HG02938 (cell line): ENCODE data around the gene RIN1.
"Not testable (repeated sequence)": the region's sequence is repeated elsewhere in the genome, so short reads cannot be mapped to it uniquely, and the experiment has no call there.

ENCODE experiments used
- ATAC-seq: cut with Tn5 transposase; IDR thresholded peaks from one replicate; pipeline ENCODE4 v1.9.1; 2021; ENCODE audit warnings: mild to moderate bottlenecking, moderate library complexity; ENCODE audit not compliant: unreplicated experiment

The RIN1 gene

DNA sequence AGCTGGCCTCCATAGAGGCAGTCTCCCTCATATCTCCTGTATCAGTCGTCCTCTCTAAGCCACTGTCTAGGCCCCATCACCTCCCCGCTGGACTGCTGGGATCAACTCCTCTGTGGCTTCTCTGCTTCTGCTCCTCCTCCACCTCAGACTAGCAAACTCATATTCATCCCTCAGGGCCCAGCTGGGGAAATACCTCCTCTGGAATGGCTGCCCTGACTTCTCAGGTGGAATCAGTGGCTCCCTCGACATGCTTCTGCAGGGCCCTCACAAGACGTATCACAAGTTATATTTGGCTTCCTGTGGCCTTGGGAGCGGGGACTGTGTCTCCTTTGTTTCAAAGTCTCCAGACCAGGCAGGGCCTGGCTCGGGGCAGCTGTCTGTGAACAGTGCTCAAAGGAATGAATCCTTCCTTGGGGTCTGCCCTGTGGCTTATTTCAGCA is 25.3 kb upstream of the RIN1 start:
- ATAC-seq: no peak

DNA sequence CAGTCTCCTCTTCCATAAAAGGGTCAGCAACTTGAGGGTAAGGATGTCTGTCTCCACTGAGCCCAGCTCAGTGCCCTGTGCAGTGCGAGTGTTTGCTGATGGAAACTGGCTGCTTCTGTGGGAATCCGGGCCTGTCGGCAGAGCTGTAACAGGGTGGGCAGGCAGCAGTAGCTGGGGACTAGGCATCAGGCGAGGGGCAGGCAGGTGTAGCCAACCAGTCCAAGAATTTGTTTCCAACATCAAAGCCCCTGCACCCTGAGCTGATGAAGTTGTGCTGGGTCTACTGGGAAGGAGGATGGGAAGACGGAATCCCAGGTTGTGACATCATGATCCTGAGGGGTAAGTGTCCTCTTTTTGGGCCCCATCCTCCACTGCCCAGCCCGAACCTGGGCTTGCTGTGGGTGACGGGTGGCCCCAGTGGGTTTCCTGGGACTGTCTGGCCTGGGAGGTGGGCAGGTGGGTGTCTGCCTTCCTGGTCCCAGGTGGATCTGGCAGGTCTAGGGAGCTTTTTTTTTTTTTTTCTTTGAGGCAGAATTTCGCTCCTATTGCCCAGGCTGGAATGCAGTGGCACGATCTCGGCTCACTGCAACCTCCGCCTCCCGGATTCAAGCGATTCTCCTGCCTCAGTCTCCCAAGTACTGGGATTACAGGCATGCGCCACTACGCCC is 24.3 kb upstream of the RIN1 start:
- ATAC-seq: no peak

DNA sequence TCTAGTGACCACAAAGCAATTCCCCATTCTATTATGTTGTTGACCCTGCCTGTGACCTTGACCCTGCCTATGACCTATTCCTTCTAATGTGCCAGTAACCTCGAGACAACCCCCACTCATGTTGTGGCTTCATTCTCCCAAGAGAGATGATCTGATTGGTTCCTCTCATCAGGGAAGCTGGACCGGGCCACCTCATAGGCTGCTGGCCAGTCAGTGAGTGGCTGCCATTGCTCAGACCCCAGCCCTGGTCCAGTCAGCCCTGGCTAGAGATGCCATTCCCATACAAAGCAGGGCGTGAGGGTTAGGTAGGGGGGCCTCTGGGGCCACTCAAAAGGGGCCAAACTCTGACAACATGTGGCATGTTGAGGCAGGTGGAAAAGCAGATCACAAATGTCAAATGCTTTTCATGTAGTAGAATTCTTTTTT is 23.4 kb upstream of the RIN1 start:
- ATAC-seq: no peak

DNA sequence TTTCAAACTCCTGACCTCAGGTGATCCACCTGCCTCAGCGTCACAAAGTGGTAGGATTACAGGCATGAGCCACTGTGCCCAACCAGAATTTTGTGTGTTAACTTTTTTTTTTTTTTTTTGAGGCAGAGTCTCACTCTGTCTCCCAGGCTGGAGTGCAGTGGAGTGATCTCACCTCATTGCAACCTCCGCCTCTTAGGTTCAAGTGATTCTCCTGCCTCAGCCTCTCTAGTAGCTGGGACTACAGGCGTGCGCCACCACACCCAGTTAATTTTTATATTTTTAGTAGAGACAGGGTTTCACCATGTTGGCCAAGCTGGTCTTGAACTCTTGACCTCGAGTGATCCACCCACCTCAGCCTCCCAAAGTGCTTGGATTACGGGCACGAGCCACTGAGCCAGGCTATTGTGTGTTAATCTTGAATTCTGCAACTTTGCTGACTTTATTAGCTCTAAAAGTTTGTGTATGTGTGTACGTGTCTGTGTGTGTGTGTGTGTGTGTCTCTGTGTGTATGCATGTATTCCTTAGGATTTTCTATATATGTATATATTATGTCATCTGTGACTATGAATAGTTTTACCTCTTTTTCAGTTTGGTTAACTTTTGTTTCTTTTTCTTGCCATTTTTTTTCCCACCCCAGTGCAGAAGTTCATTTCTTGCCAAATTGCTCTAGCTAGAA is 14.5 kb upstream of the RIN1 start:
- ATAC-seq: not testable (repeated sequence)

DNA sequence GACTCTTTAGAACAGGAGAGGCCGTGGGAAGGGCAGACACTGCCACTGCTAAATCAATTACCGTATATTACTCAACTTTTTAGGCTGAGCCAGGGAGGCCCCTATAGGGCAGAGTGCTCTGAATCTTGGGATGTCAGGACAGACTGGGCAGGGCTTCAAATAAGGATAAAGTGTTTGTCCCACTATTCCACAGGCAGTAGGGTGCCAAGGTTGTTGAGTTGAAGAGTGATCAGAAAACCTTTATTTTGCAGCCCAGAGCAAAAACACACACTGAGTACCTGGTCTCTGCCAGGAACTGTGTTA is 12.8 kb upstream of the RIN1 start:
- no peak for ATAC-seq

DNA sequence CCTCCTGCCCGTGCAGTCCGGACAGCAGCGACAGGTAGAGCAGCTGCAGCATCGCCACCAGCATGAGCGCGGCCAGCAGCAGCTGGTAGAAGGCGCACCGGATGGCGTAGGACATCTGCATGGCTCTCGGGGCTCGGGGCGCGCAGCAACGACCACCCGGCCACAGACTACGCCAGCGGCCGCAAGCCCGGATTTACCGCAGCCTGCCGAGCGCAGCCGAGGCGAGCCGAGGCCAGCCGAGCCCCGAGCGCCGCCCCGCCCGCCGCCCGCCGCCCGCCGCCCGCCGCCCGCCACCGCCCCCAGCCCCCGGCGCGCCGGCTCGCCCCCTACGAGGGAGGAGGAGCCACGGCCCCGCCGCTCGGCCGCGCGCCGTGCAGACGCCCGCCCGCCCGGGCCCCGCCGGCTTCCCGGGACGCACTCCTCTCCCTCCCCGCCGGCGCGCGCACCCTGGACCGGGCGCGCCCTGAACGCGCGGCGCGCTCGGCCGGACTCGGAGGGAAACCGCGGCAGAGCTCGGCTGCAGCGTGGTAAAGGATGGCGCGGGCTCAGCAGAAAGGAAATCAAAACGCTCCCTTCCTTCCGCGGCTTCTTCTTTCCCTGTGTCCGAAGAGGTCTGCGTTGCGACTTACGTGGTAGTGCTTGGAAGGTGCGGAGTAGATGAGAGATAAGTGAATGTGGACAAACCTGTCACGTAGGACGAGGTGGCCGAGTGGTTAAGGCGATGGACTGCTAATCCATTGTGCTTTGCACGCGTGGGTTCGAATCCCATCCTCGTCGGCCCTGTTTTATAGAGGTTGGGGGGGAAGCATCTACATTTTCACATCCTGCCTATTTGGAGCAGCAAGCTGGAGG is 11.4 kb upstream of the RIN1 start, which contains the start of gene B4GAT1:
Gene B4GAT1 (minus strand): TSS at position 205 of the 852 bp plus-strand sequence. CDS start 84 bp downstream, at position 121.
- no peak for ATAC-seq

DNA sequence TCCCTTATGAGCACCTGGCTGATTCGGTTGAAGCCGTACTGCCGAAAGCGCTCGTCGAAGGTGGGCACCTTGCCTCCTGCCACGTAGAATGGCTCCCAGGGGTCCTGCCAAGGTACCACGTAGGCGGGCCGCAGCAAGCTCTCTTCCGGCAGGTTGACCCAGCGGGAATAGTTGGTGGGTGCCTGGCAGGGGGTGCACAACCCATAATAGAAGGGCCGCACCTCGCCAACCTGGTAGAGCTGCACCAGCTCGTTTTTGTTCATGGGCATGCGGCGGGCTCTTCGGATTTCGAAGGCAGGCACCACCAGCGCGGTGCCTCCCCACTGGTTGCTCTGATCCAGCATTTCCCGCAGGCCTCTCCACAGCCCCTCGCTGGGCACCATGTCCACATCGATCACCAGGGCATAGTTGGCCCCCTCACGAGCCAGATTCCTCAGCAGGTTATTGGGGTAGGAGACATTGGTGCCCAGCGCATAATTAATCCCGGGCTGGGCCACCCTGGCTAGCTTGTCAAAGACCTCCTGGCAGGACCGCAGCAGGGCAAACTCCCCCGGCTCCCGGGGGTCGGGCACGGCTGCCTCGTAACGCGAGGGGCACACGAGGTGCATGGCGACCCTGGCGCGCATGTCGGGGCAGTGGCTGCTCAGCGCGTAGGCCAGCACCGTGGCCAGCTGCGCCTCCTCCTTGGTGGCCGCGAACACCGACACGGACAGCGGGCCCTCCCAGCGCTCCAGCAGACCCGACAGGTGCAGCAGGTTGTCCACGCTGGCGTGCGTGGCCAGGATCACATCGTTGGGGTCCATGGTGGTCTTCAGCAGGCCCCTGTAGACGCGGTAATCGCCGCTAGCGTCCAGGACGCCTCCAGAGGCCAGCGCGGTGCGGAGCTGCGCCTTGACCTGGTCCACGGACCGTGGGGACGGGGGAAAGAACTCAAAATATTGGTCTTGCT is 10.5 kb upstream of the RIN1 start:
- ATAC-seq: no peak

DNA sequence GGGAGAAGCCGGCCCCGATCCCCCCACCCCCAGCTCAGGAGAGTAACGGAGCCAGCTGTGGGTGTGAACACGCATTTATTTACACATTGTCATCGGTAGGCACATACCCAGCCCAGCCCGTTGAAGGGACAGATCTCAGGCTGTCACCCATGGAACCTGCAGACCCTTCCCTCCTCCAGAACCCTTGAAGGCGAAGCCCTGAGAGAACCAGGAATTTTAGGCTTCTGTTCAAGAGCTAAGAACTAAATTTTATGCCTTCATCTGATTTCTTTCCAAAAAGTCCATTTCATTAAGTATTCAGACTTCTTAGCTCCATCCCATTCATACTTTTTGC is 9.0 kb upstream of the RIN1 start:
- peak; percentile 6 for ATAC-seq

DNA sequence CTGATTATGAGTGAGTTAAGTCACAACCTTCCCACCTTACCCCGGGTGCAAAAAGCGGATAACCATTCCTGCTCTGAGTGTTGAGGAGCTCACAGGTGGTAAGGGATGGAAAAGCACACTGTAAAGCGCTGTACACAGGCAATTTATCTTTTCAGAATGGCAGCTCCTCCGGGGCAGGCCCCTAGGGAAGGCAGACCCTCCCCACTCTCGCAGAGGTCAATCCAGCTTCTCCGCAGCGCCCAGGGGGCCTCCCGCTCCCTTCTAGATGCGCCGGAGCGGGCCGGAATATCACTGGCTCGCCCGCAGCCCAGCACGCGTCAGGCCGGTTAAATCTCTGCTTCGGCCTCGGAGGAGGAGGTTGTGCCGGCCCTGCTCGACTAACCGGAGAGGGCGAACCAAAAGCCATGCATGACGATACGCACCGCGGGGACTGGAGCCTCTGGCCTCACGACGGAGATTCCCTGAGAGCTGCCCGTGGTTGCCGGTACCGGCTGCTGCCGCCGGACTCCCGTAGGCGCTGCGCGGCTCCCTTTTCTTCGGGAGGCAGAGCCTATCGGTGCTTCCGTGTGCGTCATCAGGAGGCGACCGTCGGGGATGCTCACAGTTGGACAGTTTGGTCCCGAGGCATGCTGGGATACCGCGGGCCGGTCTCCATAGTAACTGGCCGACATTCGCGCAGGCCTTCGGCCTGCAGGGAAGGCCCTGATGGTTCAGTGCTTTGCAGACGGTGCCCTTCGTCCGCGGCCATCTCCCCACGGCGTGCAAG is 8.5 kb upstream of the RIN1 start, which contains the start of gene BRMS1:
Gene BRMS1 (minus strand): TSS at position 555 of the 766 bp plus-strand sequence. CDS start 2,870 bp downstream, outside the sequence.
- ATAC-seq: peak; percentile 65

DNA sequence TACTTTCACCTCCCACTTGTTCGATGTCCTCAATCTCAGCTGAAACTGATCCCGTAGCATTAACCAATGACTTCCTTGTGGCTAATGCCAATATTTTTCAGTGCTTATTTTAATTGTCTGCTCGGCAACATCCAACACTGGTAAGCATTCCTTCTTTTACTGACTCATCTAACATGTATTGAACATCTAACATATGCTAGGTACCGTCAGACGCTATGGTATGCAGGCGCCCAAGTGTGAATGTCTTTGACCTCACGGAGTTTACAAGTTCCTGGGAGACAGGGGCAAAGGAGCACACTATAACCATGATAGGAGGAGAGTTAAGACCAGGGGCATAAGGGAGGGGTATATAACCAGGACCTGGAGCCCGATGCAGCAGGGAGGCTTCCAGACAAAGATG is 6.9 kb upstream of the RIN1 start:
- ATAC-seq: no peak

DNA sequence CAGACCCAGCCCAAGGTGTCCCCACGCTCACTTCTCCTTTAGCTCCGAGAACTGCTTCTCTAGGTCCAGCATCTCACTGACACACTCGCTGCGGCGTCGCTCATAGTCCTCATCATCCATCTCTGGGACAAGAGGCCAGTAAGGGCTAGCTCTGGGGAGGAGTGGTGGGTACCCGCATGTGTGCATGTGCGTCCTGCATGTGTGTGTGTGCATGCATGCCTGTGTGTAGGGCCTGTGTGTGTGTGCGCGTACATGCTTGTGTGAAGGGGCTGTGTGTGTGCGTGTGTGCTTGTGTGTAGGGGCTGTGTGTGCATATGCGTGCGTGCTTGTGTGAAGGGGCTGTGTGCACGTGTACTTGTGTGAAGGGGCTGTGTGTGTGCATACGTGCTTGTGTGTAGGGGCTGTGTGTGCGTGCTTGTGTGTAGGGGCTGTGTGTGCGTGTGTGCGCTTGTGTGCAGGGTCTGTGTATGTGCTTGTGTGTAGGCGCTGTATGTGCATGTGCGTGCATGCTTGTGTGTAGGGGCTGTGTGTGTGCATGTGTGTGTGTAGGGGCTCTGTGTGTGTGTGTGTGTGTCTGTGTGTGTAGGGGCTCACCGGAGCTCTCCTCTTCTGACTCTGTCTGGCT is 5.4 kb upstream of the RIN1 start:
- ATAC-seq: no peak

DNA sequence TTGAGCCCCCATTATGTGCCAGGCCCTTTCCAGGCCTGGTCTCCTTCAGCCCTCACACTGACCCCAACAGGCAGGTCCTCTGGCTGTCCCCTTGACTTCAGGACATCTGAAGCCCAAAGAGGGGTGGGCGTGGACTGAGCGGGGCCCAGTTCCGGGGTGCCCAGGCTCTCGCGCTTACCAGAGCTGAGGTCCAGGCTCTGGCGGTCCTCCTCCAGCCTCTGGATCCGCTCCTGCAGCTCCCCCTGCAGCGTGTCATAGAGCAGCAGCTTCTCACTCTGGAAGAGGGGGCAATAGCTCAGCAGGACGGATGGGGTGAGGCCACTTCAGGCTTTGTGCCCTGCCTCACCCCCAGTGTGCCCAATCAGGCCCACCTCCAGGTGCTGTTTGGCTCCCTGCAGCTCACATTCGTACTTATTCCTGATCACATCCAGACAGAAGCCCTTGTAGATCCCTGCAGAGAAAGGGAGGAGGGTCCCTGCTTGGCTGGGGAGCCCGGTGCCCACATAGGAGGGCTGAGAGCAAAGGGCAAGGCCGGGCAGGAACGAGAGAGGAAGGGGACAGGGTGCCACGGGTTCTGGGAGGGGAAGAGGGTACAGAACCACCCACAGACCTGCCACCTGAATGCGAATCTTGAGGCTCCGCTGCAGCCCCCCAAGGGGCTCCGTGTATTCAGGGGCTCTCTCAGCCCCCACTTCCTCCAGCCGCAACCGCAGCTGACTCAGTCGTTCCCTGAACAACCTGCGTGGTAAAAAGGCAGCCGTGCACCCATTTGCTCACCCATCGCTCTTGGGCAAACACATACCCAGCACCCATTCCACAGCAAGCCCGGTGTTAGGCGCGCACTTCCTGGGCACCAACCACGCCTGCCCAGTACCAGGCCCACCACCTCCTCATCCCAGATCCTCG is 4.6 kb upstream of the RIN1 start:
- no peak for ATAC-seq

DNA sequence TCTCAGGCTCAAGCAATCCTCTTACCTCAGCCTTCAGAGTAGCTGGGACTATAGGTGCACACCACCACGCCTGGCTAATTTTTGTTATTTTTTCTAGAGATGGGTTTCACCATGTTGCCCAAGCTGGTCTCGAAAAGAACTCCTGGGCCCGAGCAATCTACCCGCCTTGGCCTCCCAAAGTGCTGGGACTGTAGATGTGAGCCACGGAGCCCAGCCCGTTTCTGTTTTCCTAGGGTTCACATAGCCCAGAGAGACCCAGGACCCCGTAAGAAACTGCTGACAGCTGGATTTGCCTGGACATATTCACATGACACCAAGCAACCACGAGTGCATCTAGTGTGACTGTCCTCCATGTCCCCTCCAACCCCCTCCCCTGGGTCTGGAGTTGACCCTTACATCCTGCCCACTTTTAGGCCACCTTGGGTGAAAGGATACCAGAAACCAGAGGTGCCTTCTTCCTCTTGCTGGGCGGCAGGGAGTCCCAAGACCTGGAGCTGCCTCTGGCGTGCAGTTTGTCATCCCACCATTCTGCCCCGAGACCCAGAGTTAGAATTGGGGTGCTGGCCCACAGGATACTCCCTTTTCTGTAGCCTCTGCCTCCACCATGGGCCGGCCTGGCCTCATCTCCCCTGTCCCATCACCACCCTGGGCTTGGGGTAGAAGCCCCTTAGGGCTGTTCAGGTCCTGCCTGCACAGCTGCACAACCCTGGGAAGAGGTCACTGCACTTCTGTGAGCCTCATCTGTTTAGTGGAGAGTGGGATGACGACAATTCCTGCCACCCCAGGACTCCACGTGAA is 3.7 kb upstream of the RIN1 start:
- ATAC-seq: no peak

DNA sequence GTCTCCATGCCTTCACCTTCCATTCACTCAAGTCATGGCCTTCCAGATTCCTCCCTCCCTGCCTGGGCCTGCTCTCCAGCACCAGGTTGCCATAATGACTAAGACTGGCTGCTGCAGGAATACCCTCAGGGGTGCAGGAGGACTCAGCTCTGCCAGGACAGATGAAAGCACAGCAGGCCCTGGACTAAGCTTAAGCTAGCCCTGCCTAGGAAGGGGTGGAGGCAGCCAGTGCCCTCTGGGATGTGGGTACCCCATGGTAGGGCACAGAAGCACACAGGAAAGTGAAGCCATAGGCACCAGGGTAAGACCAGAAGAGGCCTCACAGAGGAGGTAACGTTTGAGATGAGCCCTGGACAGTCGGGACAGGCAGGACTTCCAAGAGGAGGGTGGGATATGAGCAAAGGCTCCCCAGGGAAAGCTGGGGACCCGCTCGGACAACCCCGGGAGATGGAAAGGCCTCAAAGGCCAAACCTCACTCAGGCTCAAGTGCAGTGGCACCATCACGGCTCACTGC is 3.0 kb upstream of the RIN1 start:
- ATAC-seq: no peak

DNA sequence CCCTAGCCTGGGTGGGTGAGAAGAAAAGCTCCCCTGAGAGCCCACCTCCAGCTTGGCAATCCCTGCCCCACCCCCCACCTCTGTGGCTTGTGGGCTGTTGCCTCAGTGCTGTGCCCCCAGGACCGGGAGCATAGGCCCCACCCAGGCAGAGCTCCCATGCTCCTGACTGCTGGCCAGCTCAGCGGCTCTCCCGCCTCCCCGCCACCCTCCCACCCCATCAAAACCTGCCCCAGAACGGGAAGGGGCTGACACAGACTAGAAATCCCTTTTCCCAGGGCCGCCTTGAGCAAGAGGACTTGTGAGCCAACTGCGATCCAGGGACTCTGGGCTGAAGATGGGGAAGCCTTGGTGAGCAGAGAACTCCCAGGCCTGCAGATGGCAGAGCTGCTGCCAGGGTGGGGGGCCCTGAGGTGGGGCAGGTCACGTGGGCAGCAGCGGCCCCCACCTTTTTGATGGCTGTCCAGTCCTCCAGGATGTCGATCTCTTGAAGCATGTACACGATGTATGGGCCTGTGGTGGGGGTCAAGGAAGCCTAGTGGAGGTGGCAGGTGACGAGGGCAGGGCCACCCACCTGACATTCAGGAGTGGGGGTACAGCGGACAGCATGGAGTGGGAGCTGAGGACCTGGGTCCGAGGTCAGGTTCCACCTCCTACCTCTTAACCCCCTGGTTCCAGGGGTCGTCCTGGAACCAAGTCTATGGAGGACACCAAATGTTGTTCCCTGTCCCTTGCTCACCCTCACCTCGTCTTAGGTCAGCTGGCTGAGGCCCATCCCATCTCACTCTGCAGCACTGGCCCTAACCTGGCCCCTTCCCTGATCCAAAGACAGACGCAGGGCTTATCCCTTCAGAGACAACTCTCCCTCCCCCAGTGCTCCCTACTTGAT is 2.3 kb upstream of the RIN1 start:
- ATAC-seq: no peak

DNA sequence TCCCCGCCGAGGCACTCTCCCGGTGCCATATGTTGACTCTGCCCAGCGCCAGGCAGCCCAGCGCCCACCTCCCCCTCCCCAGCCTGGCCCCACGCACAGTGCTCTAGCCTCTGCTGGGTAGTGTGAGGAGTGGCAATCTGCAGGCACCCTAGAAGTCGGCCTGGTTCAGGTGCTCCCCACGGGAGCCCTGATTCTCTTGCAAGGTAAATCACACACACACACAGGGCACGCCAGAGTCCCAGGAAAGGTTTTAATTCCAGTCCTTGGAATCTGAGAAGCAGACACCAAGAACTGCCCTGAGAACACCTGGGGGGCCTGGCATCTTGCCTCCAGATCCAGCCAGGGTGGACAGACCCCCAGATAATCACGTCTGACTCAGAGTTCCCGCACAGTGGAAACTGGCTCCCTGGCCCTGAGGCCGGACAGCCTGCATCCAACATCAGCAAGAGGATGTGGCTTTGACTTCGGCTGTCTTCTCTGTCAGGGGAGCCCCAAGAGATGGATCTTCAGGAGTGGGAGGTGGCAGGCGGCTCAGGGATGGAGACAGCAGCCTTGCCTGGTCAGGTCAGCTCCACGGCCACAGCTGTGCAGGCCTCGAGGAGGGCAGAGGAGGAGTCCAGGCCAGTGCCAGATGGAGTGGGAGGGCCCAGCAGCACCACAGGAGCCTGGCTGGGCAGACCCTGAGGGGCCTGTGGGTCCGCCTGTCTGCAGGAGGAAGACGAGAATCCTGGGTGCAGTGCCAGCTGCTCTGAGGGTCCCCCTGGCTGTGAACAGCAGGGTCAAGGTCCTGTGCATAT is 1.1 kb upstream of the RIN1 start:
- ATAC-seq: no peak
